Endothelial cell of umbilical vein (primary cell): Measurements from ENCODE around the gene LCE2A. TPM values are rescaled to one million over a fixed set of nuclear protein-coding genes. Genes with fewer than 3 reads are reported as not detected.

Source experiments
- BruUV-seq: library from RNA; stranded (reverse); fragments of 400-500 nt; replicated peaks from 2 replicates; lab custom pipeline; 2021; lab: Mats Ljungman, UMichigan
- CTCF ChIA-PET: fragments of 300-600, 350-600 bp; sonication (Branson Sonifier 250); formaldehyde crosslinking; loops from one replicate; lab custom pipeline; 2021; ENCODE audit warnings: antibody characterized with exemption, inconsistent platforms; lab: Charles Lee
- POLR2A ChIA-PET: fragments of 300-600, 350-600 bp; sonication (Branson Sonifier 250); formaldehyde crosslinking; loops from one replicate; lab custom pipeline; 2021; ENCODE audit warnings: antibody characterized with exemption, inconsistent platforms; lab: Charles Lee
- DNase-seq: peaks from one replicate; pipeline ENCODE4 v3.0.0-alpha.2; 2011; ENCODE audit warnings: low read depth, low spot score
- FAIRE-seq: peaks from 2 replicates; lab custom pipeline; 2011; peaks lifted over from hg19 to GRCh38; lab: Jason Lieb, UNC
- H2AFZ ChIP-seq: 2 replicates; pipeline ENCODE4 v1.6.0; 2012; ENCODE audit warnings: low read depth, low read length, control low read depth, inconsistent platforms
- H3K27ac ChIP-seq: 2 replicates; pipeline ENCODE4 v1.5.1; 2011; ENCODE audit warnings: low read depth, mild to moderate bottlenecking, control low read depth, low read length, moderate library complexity; ENCODE audit not compliant: insufficient read depth
- H3K27me3 ChIP-seq, 2 experiments: 2 replicates each; pipeline versions ENCODE4 v1.6.0 to v1.6.1; 2011; ENCODE audit warnings: low read length in 2 of 2, mixed read lengths in 1 of 2; ENCODE audit not compliant: control insufficient read depth in 2 of 2, insufficient read depth in 2 of 2
- H3K36me3 ChIP-seq, 2 experiments: 2 replicates in 1 of 2; 3 replicates in 1 of 2; pipeline ENCODE4 v1.5.1; 2011; ENCODE audit warnings: low read length in 2 of 2, mild to moderate bottlenecking in 1 of 2, moderate library complexity in 1 of 2; ENCODE audit not compliant: control insufficient read depth in 2 of 2, insufficient read depth in 2 of 2; ENCODE audit errors: extremely low read depth in 1 of 2
- H3K4me1 ChIP-seq: 3 replicates; pipeline ENCODE4 v1.5.1; 2011; ENCODE audit warnings: mild to moderate bottlenecking, low read length; ENCODE audit not compliant: control insufficient read depth, insufficient read depth; ENCODE audit errors: extremely low read depth
- H3K4me2 ChIP-seq: 2 replicates; pipeline ENCODE4 v1.6.1; 2011; ENCODE audit warnings: low read length, control low read depth, mixed read lengths; ENCODE audit not compliant: insufficient read depth
- H3K4me3 ChIP-seq, 3 experiments: fragments of 200-600 bp in 1 of 3; sonication (generic), shearing (Covaris generic) in 1 of 3; replicated peaks in 1 of 3; 2 replicates each; pipeline ENCODE4 v1.5.1; 2011 to 2016; ENCODE audit warnings: control low read depth in 3 of 3, low read length in 3 of 3, mild to moderate bottlenecking in 2 of 3, inconsistent platforms in 1 of 3, low read depth in 1 of 3, moderate library complexity in 1 of 3; ENCODE audit not compliant: insufficient read depth in 1 of 3
- H3K79me2 ChIP-seq: 2 replicates; pipeline ENCODE4 v1.6.0; 2012; ENCODE audit warnings: low read length, inconsistent platforms; ENCODE audit not compliant: control insufficient read depth, insufficient read depth
- H3K9ac ChIP-seq: replicated peaks from 2 replicates; pipeline ENCODE3; 2011; ENCODE audit warnings: low read length, control low read depth; ENCODE audit not compliant: insufficient read depth; ENCODE audit errors: extremely low read depth
- H3K9me1 ChIP-seq: replicated peaks from 3 replicates; pipeline ENCODE4 v1.6.0; 2011; ENCODE audit warnings: mild to moderate bottlenecking, low read length; ENCODE audit not compliant: control insufficient read depth, insufficient read depth; ENCODE audit errors: extremely low read depth
- H3K9me3 ChIP-seq: replicated peaks from 2 replicates; pipeline ENCODE4 v1.5.1; 2012; ENCODE audit warnings: low read length, inconsistent platforms; ENCODE audit not compliant: control insufficient read depth, insufficient read depth
- H4K20me1 ChIP-seq: replicated peaks from 2 replicates; pipeline ENCODE3; 2011; ENCODE audit warnings: mild to moderate bottlenecking, low read length; ENCODE audit not compliant: control insufficient read depth, insufficient read depth; ENCODE audit errors: extremely low read depth
- CTCF ChIP-seq, 2 donors: IDR thresholded peaks; 1 replicate in 1 of 2; 2 replicates in 1 of 2; pipeline ENCODE4 v1.5.1; 2011; ENCODE audit warnings: low read length in 2 of 2, mild to moderate bottlenecking in 2 of 2, moderate library complexity in 2 of 2, control low read depth in 1 of 2, inconsistent platforms in 1 of 2, low read depth in 1 of 2; ENCODE audit not compliant: insufficient read depth in 1 of 2; ENCODE audit errors: extremely low read depth in 1 of 2
- EZH2 ChIP-seq: IDR thresholded peaks from 2 replicates; pipeline ENCODE4 v1.6.1; 2012; ENCODE audit warnings: borderline replicate concordance, low read depth, mild to moderate bottlenecking, moderate library complexity, low read length, inconsistent platforms; ENCODE audit not compliant: severe bottlenecking
- FOS ChIP-seq: IDR thresholded peaks from 2 replicates; pipeline ENCODE4 v1.6.1; 2011; ENCODE audit warnings: mild to moderate bottlenecking, low read length, moderate library complexity, borderline replicate concordance; ENCODE audit not compliant: insufficient read depth
- GATA2 ChIP-seq: IDR thresholded peaks from 2 replicates; pipeline ENCODE4 v1.7.0; 2011; ENCODE audit warnings: low read depth, mild to moderate bottlenecking, moderate library complexity, mixed read lengths, low read length; ENCODE audit not compliant: insufficient read length, insufficient read depth
- MAX ChIP-seq: IDR thresholded peaks from 2 replicates; pipeline ENCODE4 v1.6.1; 2011; ENCODE audit not compliant: insufficient read depth, insufficient read length
- MYC ChIP-seq: IDR thresholded peaks from one replicate; pipeline ENCODE4 v1.6.1; 2011; ENCODE audit warnings: mild to moderate bottlenecking, low read depth, low read length
- POLR2A ChIP-seq: IDR thresholded peaks from 2 replicates; pipeline ENCODE4 v1.6.1; 2012; ENCODE audit warnings: low read depth, mild to moderate bottlenecking, control low read depth, low read length
- POLR2AphosphoS5 ChIP-seq: IDR thresholded peaks from 2 replicates; pipeline ENCODE4 v1.6.1; 2012; ENCODE audit warnings: low read depth, mild to moderate bottlenecking, control low read depth, low read length, moderate library complexity; ENCODE audit not compliant: insufficient read depth
- dilution Hi-C: fragments of 300-500 bp; cut with MboI; formaldehyde crosslinking; loops from one replicate; pipeline ENCODE4 v1.15.0; 2019; ENCODE audit warnings: low sequenced_read_pairs; ENCODE audit not compliant: extremely low pct_ligation_motif_present
- intact Hi-C: fragments of 100-400 bp; cut with micrococcal nuclease; formaldehyde crosslinking; loops from one replicate; pipeline ENCODE4 v1.10.0; 2022
- polyA plus RNA-seq, 4 experiments: library from polyadenylated mRNA; depleted of rRNA in 3 of 4; stranded (reverse) in 3 of 4; unstranded in 1 of 4; fragments of >200 nt; gene quantifications; 2 replicates each; pipeline versions ENCODE4 v1.2.1 to v1.2.3, GENCODE V29; 2011 to 2012; ENCODE audit warnings: missing spikeins in 1 of 4
- total RNA-seq: library from RNA; stranded (reverse); gene quantifications from 2 replicates; pipeline ENCODE4 v1.2.3, GENCODE V29; 2021

The LCE2A gene
- total and polyA plus RNA-seq, 2 donors (not counting 3 experiments of a cell fraction or from before 2014, with no cell fraction given): not detected

- DNase-seq (no peak), FAIRE-seq (no peak)
- intact Hi-C loops (no loop called here), dilution Hi-C loops (no loop called here)
- H3K27ac ChIP-seq: no peak overlapping the region
- H3K9me1 ChIP-seq: no peaks in the 10 kb centered on the region
- no peak overlapping the region for H3K9ac ChIP-seq
- no peak overlapping the region for H3K4me2 ChIP-seq
- no peak overlapping the region for H3K4me3 ChIP-seq
- H3K9me3 ChIP-seq: no peaks in the 10 kb centered on the region
- H4K20me1 ChIP-seq: no peaks in the 10 kb centered on the region
- TF ChIP-seq MYC: no peak
- TF ChIP-seq FOS: no peak
- TF ChIP-seq GATA2: no peak
- no peaks in the 10 kb centered on the region for H3K27me3 ChIP-seq
- BruUV-seq: no TSS peak
- ChIA-PET CTCF (interaction anchor here (0.6 kb wide), 1 partner anchor 448 kb away, joined by 3 read pairs; no protein-coding TSS in a partner anchor), POLR2A (no interaction called here)
- H3K79me2 ChIP-seq: no peaks in the 10 kb centered on the region
- H2AFZ ChIP-seq: no peak overlapping the region
- no peaks in the 10 kb centered on the region for H3K36me3 ChIP-seq
- H3K4me1 ChIP-seq: no peaks in the 10 kb centered on the region
These were observed 47.2 kb downstream of the LCE2A start for GRCh38 chr1:152745289-152745704.

- intact Hi-C loops (no loop called here), dilution Hi-C loops (no loop called here)
- H3K27ac ChIP-seq: no peak overlapping the region
- no peaks in the 10 kb centered on the region for H3K9me3 ChIP-seq
- TF ChIP-seq MAX: no peak
- no peak for TF ChIP-seq EZH2
- TF ChIP-seq CTCF (IDR thresholded peaks at IDR 0.05; ENCODE audit: extremely low read depth in 1 of 2, insufficient read depth in 1 of 2, low read depth in 1 of 2, low read length in 2 of 2): no peak
- no peak for TF ChIP-seq POLR2AphosphoS5
- TF ChIP-seq MYC: no peak
- no peak for TF ChIP-seq FOS
- TF ChIP-seq GATA2: no peak
- no peak for TF ChIP-seq POLR2A
- no peaks in the 10 kb centered on the region for H3K9me1 ChIP-seq
- CTCF ChIA-PET: interaction anchor here (0.6 kb wide), 1 partner anchor 447 kb away, joined by 3 read pairs; no protein-coding TSS in a partner anchor
- H3K36me3 ChIP-seq: no peaks in the 10 kb centered on the region
- no peak overlapping the region for H3K4me2 ChIP-seq
- H3K79me2 ChIP-seq: no peaks in the 10 kb centered on the region
- DNase-seq (no peak), FAIRE-seq (no peak)
- H4K20me1 ChIP-seq: no peaks in the 10 kb centered on the region
- H2AFZ ChIP-seq: no peak overlapping the region
- POLR2A ChIA-PET: no interaction called here
- no TSS peak for BruUV-seq
- no peaks in the 10 kb centered on the region for H3K4me1 ChIP-seq
- H3K9ac ChIP-seq: no peak overlapping the region
- no peak overlapping the region for H3K4me3 ChIP-seq
- H3K27me3 ChIP-seq: no peaks in the 10 kb centered on the region
These were observed 47.8 kb downstream of the LCE2A start for GRCh38 chr1:152745765-152746444.
